ENCODE data around the gene TMEM119. TPM values are rescaled to one million over a fixed set of nuclear protein-coding genes. Genes with fewer than 3 reads are reported as not detected.

TMEM119 gene
- total RNA-seq, 5 donors from 2014 or later (not counting 1 experiment from before 2014, with no cell fraction given), result 0.13 to 3.9 (median 0.98) TPM

DNA sequence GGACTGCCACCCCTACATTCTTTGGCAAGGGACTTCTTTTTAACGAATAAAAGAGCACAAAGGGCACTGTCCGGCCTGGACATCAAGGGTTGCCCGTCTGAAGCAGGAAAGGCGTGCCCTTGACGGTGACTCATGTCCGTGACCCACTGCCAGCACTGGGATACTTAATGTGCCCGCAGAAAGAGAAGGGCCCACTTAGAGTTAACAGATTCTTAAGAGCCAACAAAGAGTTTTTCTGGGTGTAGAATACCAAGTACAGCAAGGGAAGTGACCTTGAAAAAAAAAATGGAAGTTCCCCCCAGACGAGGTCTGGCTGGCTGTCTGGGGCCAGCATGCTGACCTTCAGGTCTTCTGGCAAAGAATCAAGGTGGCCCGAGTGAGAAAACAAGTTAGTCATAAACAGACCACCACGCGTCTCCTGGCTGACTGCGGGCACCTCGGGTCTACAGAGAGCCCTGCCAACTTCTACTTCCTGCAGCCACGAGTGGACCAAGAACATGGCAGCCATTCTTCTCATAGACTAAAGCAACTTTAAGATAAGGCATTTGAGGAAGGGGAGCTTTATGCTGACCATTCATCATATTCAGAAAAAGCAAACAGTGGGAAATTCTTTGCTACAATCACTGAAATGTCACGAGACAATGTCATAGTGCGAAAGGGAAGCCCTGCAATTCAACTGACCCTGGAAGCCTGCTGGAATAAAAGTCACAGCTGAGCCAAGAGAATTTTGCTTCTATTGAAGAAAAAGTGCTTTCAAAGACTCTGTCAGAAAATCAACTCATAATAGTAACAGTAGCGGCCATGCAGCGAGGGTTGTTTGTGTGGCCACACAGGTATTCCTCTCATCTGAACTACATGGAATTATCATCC, 46.3 kb upstream of the TMEM119 start:
- Histone ChIP-seq H3K27me3 (replicated peaks in 1 of 2; ENCODE audit: control insufficient read depth in 2 of 2, extremely low read depth in 1 of 2, insufficient read depth in 2 of 2, low read length in 1 of 2) (no peaks in the 10 kb centered on the region), H3K9me3 (no peaks in the 10 kb centered on the region), H3K36me3 (ENCODE audit: control insufficient read depth in 2 of 2, extremely low read depth in 1 of 2, insufficient read depth in 1 of 2, low read length in 1 of 2) (peaks cover 0 to 3% of the 10 kb centered on the region in 2 donors), H3K4me3 (ENCODE audit: control insufficient read depth in 1 of 2, extremely low read depth in 1 of 2, low read length in 1 of 2) (no peak overlapping the region), H3K4me1 (ENCODE audit: control insufficient read depth in 1 of 2, extremely low read depth in 1 of 2, insufficient read depth in 2 of 2, low read length in 2 of 2) (peaks cover 15 to 30% of the 10 kb centered on the region in 2 experiments), H3K27ac (ENCODE audit: low read length) (no peak overlapping the region)
- 91% methylated on average over 10 of the region's 18 CpGs for WGBS (ENCODE audit: insufficient coverage)
- CTCF ChIA-PET, result interaction anchor here in 1 of 2 donors (0.7 kb wide), 1 partner anchor 416 kb away, joined by 6 read pairs; no protein-coding TSS in a partner anchor
- POLR2A ChIA-PET, result interaction anchor here in 1 of 2 donors (0.7 kb wide), 1 partner anchor 80 kb away, joined by 3 read pairs; no protein-coding TSS in a partner anchor
- Mint-ChIP-seq H3K4me1 (peaks cover 30 to 52% (median 45%) of the 10 kb centered on the region in 3 donors), H3K27me3 (no peaks in the 10 kb centered on the region), H3K27ac (no peak overlapping the region), H3K9me3 (no peaks in the 10 kb centered on the region), H3K4me3 (no peak overlapping the region), H3K36me3 (peaks cover 4% of the 10 kb centered on the region)
- ATAC-seq (replicated peaks in 1 of 4) (no peak), DNase-seq (no peak)

DNA sequence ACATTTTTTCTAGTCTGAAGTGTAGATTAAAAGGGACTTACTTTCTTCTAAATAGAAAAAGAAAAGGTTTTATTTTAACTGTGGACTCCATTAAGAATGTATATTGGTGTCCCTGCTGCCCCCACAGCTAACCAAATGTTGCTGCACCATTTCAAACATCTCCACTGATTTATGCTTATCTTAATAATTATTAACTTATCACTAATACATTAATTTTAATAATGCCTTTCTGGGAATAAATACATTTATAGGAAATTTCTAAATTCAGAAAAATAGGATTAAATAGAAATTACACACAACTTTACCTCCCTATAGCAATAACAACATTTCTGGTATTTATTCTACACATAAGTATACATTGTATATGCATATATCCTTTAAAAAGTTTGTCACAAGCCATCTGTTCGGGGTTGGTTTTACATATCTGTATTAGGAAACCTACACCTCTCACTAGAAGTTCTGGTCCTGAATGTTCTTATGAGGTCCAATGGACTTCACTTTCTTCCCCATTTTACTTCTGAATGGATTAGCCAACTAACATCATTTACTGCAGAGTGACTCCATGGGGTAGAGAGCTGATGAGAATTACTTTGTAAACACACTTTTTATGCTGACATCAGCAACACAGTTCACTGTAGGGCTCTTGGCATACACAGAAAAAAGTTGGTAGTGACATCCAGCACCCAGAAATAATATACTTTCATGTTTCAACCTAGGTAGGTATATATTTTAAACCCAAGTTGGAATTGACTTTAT, 45.2 kb upstream of the TMEM119 start:
- peaks cover 0 to 3% of the 10 kb centered on the region in 2 donors for H3K36me3 ChIP-seq (ENCODE audit: control insufficient read depth in 2 of 2, extremely low read depth in 1 of 2, insufficient read depth in 1 of 2, low read length in 1 of 2)
- H3K4me3 ChIP-seq (ENCODE audit: control insufficient read depth in 1 of 2, extremely low read depth in 1 of 2, low read length in 1 of 2), result no peak overlapping the region
- ChIA-PET CTCF (no interaction called here), POLR2A (no interaction called here)
- H3K4me3 Mint-ChIP-seq, result no peak overlapping the region
- H3K9me3 Mint-ChIP-seq, result no peaks in the 10 kb centered on the region
- H3K4me1 Mint-ChIP-seq, result peaks cover 32 to 53% (median 45%) of the 10 kb centered on the region in 3 donors
- ATAC-seq (replicated peaks in 1 of 4) (no peak), DNase-seq (no peak)
- no peaks in the 10 kb centered on the region for H3K9me3 ChIP-seq
- H3K4me1 ChIP-seq (ENCODE audit: control insufficient read depth in 1 of 2, extremely low read depth in 1 of 2, insufficient read depth in 2 of 2, low read length in 2 of 2), result peaks cover 17 to 30% of the 10 kb centered on the region in 2 experiments
- peaks cover 3% of the 10 kb centered on the region for H3K36me3 Mint-ChIP-seq
- no peaks in the 10 kb centered on the region for H3K27me3 ChIP-seq (replicated peaks in 1 of 2; ENCODE audit: control insufficient read depth in 2 of 2, extremely low read depth in 1 of 2, insufficient read depth in 2 of 2, low read length in 1 of 2)
- no CpG with 5 or more reads among the region's 1 CpG for WGBS (ENCODE audit: insufficient coverage)
- H3K27ac Mint-ChIP-seq, result no peak overlapping the region
- H3K27ac ChIP-seq (ENCODE audit: low read length), result no peak overlapping the region
- H3K27me3 Mint-ChIP-seq, result no peaks in the 10 kb centered on the region

DNA sequence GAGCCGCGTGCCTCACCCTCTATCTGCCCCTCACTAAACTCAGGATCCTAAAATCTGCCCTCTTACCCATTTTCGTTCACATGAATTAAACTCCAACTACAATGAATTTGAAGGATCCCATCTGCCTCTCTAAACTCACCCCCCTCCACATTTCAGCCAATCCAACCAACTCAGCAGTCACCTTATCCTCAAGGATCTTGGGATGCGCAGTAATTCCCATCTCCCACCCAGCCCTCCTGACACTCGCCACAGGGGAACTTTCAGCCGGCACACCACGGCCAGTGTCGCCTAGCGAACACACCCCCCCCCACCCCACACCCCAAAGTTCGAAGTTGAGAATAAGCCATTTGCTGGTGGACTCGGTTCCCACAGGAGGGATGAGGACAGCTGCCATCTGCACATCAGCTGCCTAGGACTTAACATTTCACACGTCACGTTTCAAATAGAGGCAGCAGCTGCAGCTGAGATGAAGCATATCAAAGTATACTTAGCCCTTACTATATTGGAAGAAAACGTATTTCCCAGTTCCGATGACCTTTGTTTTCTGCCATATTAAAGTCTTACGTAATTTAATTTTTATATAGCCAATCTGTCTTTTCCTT, 44.5 kb upstream of the TMEM119 start:
- Histone ChIP-seq H3K36me3 (ENCODE audit: control insufficient read depth in 2 of 2, extremely low read depth in 1 of 2, insufficient read depth in 1 of 2, low read length in 1 of 2) (peaks cover 0 to 3% of the 10 kb centered on the region in 2 donors), H3K4me3 (ENCODE audit: control insufficient read depth in 1 of 2, extremely low read depth in 1 of 2, low read length in 1 of 2) (no peak overlapping the region), H3K27ac (ENCODE audit: low read length) (no peak overlapping the region), H3K9me3 (no peaks in the 10 kb centered on the region), H3K27me3 (replicated peaks in 1 of 2; ENCODE audit: control insufficient read depth in 2 of 2, extremely low read depth in 1 of 2, insufficient read depth in 2 of 2, low read length in 1 of 2) (no peaks in the 10 kb centered on the region), H3K4me1 (ENCODE audit: control insufficient read depth in 1 of 2, extremely low read depth in 1 of 2, insufficient read depth in 2 of 2, low read length in 2 of 2) (peaks cover 18 to 30% of the 10 kb centered on the region in 2 experiments)
- ChIA-PET POLR2A (no interaction called here), CTCF (no interaction called here)
- WGBS (ENCODE audit: insufficient coverage), result 96% methylated on average over 6 of the region's 16 CpGs
- Mint-ChIP-seq H3K27ac (no peak overlapping the region), H3K27me3 (no peaks in the 10 kb centered on the region), H3K4me1 (peaks cover 35 to 53% (median 48%) of the 10 kb centered on the region in 3 donors), H3K4me3 (no peak overlapping the region), H3K36me3 (no peaks in the 10 kb centered on the region), H3K9me3 (no peaks in the 10 kb centered on the region)
- ATAC-seq (replicated peaks in 1 of 4) (no peak), DNase-seq (no peak)

DNA sequence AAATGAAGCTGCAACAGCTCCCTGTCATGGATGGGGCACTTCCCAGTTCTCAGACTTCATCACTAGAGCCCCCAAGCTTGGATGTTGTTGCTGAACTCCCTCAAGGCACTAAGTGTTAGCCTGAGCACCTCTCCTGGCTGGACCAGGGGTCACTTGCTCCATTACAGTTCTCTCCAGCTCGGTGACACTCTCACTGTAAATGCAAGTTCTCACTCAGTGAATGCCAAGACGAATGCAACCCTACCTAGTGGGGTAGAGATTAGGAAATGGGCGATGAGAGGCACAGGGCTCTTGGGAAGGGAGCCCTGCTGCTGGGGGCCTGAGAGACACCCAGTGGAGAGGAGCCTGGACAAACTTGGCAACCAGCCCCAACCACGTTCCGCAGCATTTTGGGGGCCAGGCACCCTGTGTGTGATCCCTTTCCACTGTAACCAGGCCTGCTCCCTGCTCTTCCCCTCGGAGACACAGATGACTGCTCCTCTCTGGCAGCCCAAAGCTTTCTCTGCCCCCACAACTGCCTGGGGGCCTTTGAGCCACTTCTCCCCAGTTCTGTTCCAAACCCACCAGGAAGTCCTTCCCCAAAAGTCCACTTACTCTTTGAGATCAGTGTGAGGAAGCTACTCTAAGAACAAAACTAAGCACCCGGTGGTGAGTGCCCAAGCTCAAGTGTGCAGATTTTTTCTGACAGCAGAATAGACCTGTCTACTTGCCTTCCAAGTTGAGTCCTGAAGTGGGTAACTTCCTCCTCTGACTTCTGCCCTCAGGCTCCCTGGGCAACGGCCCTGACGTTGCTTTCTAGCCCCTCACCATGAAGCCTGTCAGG, 43.8 kb upstream of the TMEM119 start:
- Mint-ChIP-seq H3K4me1 (peaks cover 36 to 55% (median 48%) of the 10 kb centered on the region in 3 donors), H3K27ac (no peak overlapping the region), H3K27me3 (no peaks in the 10 kb centered on the region), H3K9me3 (no peaks in the 10 kb centered on the region), H3K36me3 (no peaks in the 10 kb centered on the region), H3K4me3 (no peak overlapping the region)
- 100% methylated on average over 2 of the region's 9 CpGs for WGBS (ENCODE audit: insufficient coverage)
- CTCF ChIA-PET, result interaction anchor here in 1 of 2 donors (0.5 to 1.4 kb wide), 3 partner anchors 19 to 64 kb away, joined by 3 to 5 read pairs (median 3); no protein-coding TSS in a partner anchor
- ATAC-seq (replicated peaks in 1 of 4) (no peak), DNase-seq (no peak)
- H3K36me3 ChIP-seq (ENCODE audit: control insufficient read depth in 2 of 2, extremely low read depth in 1 of 2, insufficient read depth in 1 of 2, low read length in 1 of 2), result peaks cover 0 to 3% of the 10 kb centered on the region in 2 donors
- H3K27me3 ChIP-seq (replicated peaks in 1 of 2; ENCODE audit: control insufficient read depth in 2 of 2, extremely low read depth in 1 of 2, insufficient read depth in 2 of 2, low read length in 1 of 2), result no peaks in the 10 kb centered on the region
- H3K9me3 ChIP-seq, result no peaks in the 10 kb centered on the region
- H3K27ac ChIP-seq (ENCODE audit: low read length), result no peak overlapping the region
- H3K4me1 ChIP-seq (ENCODE audit: control insufficient read depth in 1 of 2, extremely low read depth in 1 of 2, insufficient read depth in 2 of 2, low read length in 2 of 2), result peaks cover 26 to 31% of the 10 kb centered on the region in 2 experiments
- no peak overlapping the region for H3K4me3 ChIP-seq (ENCODE audit: control insufficient read depth in 1 of 2, extremely low read depth in 1 of 2, low read length in 1 of 2)
- POLR2A ChIA-PET, result no interaction called here

DNA sequence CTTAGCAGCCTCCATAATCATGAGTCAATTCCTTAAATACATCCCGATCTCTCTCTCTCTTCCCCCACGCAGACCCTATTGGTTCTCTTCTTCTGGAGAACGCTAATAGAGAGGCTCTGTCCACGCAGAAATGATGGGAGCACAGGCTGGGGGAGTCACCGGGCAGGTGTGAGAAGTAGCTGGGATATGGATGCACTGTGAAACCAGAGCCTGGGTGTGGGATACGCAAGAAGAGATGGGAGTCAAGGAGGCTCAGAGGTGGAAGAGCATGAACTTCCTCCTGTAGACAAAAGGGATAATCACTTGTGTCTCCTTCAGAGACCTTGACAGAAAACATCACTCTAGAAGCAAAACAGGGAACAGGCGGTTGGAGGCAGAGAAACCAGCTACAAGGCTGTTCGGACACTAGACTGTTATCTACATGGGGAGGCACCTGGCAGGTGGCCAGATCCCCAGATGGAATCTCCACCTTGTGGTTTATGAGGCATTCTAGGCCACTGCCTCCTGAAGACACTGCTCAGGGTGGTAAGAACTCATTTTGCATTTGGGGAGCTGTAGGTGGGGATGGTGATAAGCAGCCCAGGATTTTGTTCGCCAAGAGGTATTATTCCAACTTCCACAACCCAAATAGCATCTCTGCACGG, 43.0 kb upstream of the TMEM119 start:
- H3K27me3 Mint-ChIP-seq, result no peaks in the 10 kb centered on the region
- POLR2A ChIA-PET, result interaction anchor here (0.6 to 0.7 kb wide), 3 partner anchors 23 to 125 kb away, joined by 3 to 4 read pairs (median 3); no protein-coding TSS in a partner anchor
- peaks cover 0 to 3% of the 10 kb centered on the region in 2 donors for H3K36me3 ChIP-seq (ENCODE audit: control insufficient read depth in 2 of 2, extremely low read depth in 1 of 2, insufficient read depth in 1 of 2, low read length in 1 of 2)
- no peak overlapping the region for H3K27ac Mint-ChIP-seq
- DNase-seq, result no peak
- no peak overlapping the region for H3K4me3 ChIP-seq (ENCODE audit: control insufficient read depth in 1 of 2, extremely low read depth in 1 of 2, low read length in 1 of 2)
- no peak overlapping the region for H3K27ac ChIP-seq (ENCODE audit: low read length)
- H3K4me3 Mint-ChIP-seq, result no peak overlapping the region
- CTCF ChIA-PET, result interaction anchor here (0.5 to 1.4 kb wide), 5 partner anchors 20 to 50 kb away, joined by 3 to 5 read pairs (median 3); no protein-coding TSS in a partner anchor
- ATAC-seq (replicated peaks in 1 of 4), result no peak
- H3K9me3 Mint-ChIP-seq, result no peaks in the 10 kb centered on the region
- peaks cover 29 to 30% of the 10 kb centered on the region in 2 experiments for H3K4me1 ChIP-seq (ENCODE audit: control insufficient read depth in 1 of 2, extremely low read depth in 1 of 2, insufficient read depth in 2 of 2, low read length in 2 of 2)
- peaks cover 34 to 53% (median 46%) of the 10 kb centered on the region in 3 donors for H3K4me1 Mint-ChIP-seq
- no peaks in the 10 kb centered on the region for H3K36me3 Mint-ChIP-seq
- no peaks in the 10 kb centered on the region for H3K27me3 ChIP-seq (replicated peaks in 1 of 2; ENCODE audit: control insufficient read depth in 2 of 2, extremely low read depth in 1 of 2, insufficient read depth in 2 of 2, low read length in 1 of 2)
- WGBS (ENCODE audit: insufficient coverage), result 82% methylated on average over 4 of the region's 10 CpGs
- H3K9me3 ChIP-seq, result no peaks in the 10 kb centered on the region

Measured in T-cell (primary cell).